ENCODE results near the gene SLC16A9. TPM values are rescaled to one million over a fixed set of nuclear protein-coding genes. Genes with fewer than 3 reads are reported as not detected.

The SLC16A9 gene
- total RNA-seq, 1 experiment from 2014 or later = 4.1 TPM

DNA sequence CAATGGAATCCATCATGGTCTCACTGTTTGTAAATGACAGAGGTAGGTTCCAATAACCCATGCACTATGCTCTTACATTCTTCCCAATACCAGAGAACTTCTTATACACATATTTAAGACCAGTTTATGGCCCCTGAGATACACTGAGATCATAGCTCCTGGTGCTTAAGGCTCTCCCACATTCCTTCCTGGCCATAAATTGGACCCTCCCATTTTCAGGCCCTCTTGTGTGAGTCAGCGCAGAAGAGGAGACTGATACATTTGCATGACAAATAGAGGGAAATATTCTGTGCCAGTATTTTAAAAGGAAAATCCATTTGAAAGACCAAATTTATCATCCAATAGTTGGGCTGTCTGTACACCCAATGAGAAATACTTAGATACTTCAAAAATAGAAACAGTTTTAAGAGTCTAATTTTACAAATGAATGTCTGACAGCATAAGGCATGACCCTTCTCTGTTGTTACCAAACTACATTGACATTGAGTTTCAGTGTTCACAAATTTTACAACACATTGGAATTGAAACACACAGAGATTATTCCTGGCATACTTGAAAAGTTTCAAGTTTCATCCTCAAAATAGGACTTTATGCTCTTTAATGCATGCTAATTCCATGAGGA, 35.3 kb downstream of the SLC16A9 start:
- Histone ChIP-seq H3K9me3 (ENCODE audit: control insufficient read depth, low read depth, low read length) (no peaks in the 10 kb centered on the region), H3K4me1 (ENCODE audit: insufficient read depth, low read length) (peaks cover 5% of the 10 kb centered on the region; the same call in 1 of the 2 replicates), H3K27me3 (ENCODE audit: insufficient read depth, low read length) (no peaks in the 10 kb centered on the region), H3K14ac (ENCODE audit: insufficient read depth, low read length) (no peak overlapping the region), H3T11ph (ENCODE audit: low read length) (no peak overlapping the region), H3K23ac (ENCODE audit: insufficient read length, low read depth, low read length) (no peak overlapping the region), H2AK5ac (ENCODE audit: insufficient read length, low read length) (no peak overlapping the region), H3K9ac (ENCODE audit: extremely low read depth, insufficient read length, low read length) (no peak overlapping the region), H4K91ac (ENCODE audit: insufficient read length, low read depth, low read length) (no peak overlapping the region), H2BK12ac (ENCODE audit: insufficient read length, low read depth, low read length) (no peak overlapping the region), H2BK20ac (ENCODE audit: low read depth, low read length, poor library complexity, severe bottlenecking) (no peak overlapping the region), H3K4me2 (ENCODE audit: insufficient read depth, insufficient read length, low read length) (no peak overlapping the region), H2BK120ac (ENCODE audit: low read depth, low read length, poor library complexity, severe bottlenecking) (no peak overlapping the region), H2BK15ac (ENCODE audit: low read depth, low read length) (no peak overlapping the region), H3K23me2 (ENCODE audit: insufficient read length, low read depth, low read length, poor library complexity, severe bottlenecking) (no peaks in the 10 kb centered on the region), H3K4ac (ENCODE audit: low read depth, low read length) (no peak overlapping the region), H3K18ac (ENCODE audit: insufficient read length, low read depth, low read length) (no peak overlapping the region), H3K79me1 (ENCODE audit: insufficient read depth, low read depth, low read length, poor library complexity, severe bottlenecking) (no peaks in the 10 kb centered on the region), H2BK5ac (ENCODE audit: insufficient read length, low read length) (no peak overlapping the region), H3K27ac (ENCODE audit: insufficient read length, low read depth, low read length) (no peak overlapping the region), H4K20me1 (ENCODE audit: control insufficient read depth, insufficient read depth, insufficient read length) (no peaks in the 10 kb centered on the region), H3K56ac (ENCODE audit: insufficient read length, low read depth, low read length) (no peak overlapping the region), H4K5ac (ENCODE audit: insufficient read length, low read depth, low read length) (no peak overlapping the region), H2AFZ (ENCODE audit: low read length) (no peak overlapping the region), H3K79me2 (ENCODE audit: insufficient read depth, low read length) (no peaks in the 10 kb centered on the region), H4K8ac (replicated peaks; ENCODE audit: insufficient read length, low read depth, low read length) (no peak overlapping the region)
- H3K27me3 Mint-ChIP-seq (ENCODE audit: low read depth) = no peaks in the 10 kb centered on the region
- H3K36me3 Mint-ChIP-seq (ENCODE audit: insufficient read depth in 1 of 3, low read depth in 3 of 3) = peaks cover 0 to 41% (median 0%) of the 10 kb centered on the region in 3 experiments; a peak in 3 of 7 replicates
- H3K27ac Mint-ChIP-seq = peak overlapping the region in 1 of 3 experiments; percentile 85; a peak in 3 of 7 replicates
- TF ChIP-seq, protein P1, sequence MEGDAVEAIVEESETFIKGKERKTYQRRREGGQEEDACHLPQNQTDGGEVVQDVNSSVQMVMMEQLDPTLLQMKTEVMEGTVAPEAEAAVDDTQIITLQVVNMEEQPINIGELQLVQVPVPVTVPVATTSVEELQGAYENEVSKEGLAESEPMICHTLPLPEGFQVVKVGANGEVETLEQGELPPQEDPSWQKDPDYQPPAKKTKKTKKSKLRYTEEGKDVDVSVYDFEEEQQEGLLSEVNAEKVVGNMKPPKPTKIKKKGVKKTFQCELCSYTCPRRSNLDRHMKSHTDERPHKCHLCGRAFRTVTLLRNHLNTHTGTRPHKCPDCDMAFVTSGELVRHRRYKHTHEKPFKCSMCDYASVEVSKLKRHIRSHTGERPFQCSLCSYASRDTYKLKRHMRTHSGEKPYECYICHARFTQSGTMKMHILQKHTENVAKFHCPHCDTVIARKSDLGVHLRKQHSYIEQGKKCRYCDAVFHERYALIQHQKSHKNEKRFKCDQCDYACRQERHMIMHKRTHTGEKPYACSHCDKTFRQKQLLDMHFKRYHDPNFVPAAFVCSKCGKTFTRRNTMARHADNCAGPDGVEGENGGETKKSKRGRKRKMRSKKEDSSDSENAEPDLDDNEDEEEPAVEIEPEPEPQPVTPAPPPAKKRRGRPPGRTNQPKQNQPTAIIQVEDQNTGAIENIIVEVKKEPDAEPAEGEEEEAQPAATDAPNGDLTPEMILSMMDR (conservative IDR thresholded peaks at IDR 0.05) = no peak
- H3K9me3 Mint-ChIP-seq = no peaks in the 10 kb centered on the region
- no peak for DNase-seq
- no CpG with 5 or more reads among the region's 1 CpG for WGBS (ENCODE audit: extremely low coverage, insufficient read length, low lambda C conversion rate)
- no peak overlapping the region for H3K4me3 Mint-ChIP-seq
- peaks cover 7 to 15% of the 10 kb centered on the region in 2 experiments for H3K4me1 Mint-ChIP-seq

All from H9 (cell line).